Measurements from ENCODE around the gene GLB1L3.
"Not testable (repeated sequence)": the region's sequence is repeated elsewhere in the genome, so short reads cannot be mapped to it uniquely, and the experiment has no call there.

GLB1L3 gene

DNA sequence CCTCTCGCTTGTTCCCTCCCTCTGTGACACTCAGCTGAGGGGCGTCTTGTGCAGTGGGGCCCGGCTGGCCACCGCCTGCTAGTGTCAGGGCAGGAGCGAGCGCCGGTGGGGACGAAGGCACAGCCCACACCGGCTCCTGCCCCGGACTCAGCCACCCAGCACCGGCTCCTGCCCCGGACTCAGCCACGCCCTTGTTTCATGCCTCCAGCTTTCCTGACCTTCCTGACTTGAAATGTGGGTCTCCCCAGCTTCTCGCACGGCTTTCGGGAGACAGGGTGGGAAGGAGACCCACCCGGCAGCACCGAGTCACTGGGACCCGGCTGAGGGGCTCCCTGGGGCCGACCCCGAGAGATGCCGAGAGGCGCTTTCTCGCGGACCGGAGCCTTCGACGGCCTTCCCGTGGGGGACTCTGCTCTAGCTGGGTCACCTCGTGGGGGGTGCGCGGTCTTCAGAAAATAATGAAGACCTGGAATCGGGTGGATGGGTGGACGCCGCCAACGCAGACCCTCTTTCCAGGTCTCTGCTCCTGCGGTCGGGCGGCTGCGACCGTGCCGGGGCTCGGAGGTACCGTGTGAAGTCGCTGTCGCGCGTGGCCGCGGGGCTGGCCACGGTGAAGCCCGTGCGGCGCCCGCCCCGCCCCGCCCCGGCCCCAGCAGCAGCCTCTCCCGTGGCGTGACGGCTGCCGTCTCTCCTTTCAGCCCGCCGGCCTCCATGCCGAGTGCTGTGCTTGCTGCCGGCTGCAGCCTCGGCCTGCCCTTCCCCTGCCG, 65.8 kb downstream of the GLB1L3 start:
- in situ Hi-C loops (cut with HindIII; ENCODE audit: low sequenced_read_pairs): no loop called here

DNA sequence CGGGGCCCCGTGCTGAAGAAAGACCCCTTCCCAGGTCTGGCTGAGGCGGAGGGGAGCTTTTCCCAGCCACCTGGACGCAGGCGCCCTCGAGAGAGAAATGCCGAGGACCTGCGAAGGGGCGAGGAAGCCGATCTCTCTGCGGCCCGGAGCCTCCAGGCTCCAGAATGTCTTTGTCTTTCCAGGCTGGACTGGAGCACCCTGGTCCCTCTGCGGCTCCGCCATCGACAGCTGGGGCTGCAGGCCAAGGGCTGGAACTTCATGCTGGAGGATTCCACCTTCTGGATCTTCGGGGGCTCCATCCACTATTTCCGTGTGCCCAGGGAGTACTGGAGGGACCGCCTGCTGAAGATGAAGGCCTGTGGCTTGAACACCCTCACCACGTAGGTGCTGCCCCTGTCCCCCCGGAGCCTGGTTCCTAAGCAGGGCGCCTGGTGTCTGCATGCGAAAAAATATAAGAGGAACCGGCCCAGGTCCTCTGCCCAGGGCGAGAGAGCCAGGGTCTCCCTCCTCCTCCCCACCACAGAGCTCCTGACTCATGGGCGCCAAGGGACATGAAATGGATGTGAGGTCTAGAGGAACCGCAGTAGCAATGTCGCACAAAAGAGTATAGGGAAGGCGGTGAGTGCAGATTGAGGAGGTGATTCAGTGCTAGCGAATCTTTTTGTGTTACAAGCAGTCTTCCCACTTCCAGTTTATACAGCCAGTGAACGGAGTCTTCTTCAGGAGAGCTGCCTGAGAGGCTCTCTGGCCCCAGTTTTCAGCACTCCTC, 66.6 kb downstream of the GLB1L3 start:
- in situ Hi-C loops (cut with HindIII; ENCODE audit: low sequenced_read_pairs): no loop called here

DNA sequence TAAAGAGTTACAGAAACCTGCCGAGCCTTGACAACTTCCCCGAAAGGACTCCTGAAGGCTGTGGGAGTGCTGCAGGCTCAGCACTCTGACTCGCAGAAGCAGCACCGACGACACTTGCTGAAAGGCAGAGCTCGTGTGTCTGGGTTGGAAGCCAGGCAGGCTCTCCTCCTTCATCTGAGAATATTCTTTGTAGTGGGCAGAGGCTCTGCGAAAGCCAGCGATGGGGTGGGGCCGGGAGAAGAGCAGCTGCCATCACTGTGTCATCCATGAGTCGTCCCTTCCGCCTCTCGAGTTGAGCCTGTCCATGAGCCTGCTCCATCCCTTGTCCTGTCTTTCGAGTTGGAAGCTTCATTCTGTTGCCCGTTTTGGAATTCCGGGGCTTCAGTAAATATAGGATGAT, 67.5 kb downstream of the GLB1L3 start:
- in situ Hi-C loops (cut with HindIII; ENCODE audit: low sequenced_read_pairs): no loop called here

DNA sequence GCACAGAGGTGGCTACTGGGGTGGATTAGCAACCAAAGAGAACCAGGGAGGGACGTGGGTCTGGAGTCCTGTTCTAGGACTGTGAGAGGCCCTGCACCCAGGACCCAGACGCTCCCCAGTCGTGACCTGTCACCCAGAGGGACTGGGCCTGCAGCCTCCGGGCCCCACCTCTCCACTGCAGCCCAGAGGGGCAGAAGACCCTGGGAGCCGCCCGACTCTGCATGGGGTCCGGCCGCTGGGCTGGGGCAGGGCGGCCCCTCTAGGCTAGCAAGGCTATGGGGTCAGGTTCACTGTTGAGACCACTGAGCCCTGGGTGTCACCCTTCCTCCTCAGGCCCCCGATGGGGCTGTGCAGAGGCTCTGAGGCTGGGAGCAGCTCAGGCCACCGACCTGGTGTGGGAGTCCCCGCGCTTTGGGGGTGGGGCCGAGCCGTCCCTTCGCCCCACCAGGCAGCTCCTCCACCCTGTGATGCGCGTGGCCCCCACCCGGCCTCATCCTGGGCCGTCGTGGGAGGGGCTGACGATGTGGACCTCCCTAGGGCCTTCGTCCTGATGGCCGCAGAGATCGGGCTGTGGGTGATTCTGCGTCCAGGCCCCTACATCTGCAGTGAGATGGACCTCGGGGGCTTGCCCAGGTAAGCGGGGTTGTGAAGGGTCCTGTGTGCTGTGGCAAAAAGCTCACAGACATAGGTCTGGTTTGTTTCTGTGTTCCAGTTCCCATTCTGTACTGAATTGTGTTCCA, 68.5 kb downstream of the GLB1L3 start:
- in situ Hi-C loops (cut with HindIII; ENCODE audit: low sequenced_read_pairs): not testable (repeated sequence)

DNA sequence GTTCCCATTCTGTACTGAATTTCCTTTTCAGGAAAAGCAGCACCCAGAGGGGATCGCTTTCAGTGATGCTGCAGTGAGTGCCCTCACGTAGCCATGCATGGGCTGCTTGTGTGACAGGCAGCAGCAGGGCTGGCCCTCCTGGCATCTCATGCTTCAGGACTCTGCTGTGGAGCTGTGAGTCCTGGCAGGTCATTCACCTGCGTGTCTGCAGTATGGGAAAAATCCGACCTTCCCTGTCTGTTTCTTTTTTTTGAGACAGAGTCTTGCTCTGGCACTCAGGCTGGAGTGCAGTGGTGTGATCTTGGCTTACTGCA, 69.0 kb downstream of the GLB1L3 start:
- in situ Hi-C loops (cut with HindIII; ENCODE audit: low sequenced_read_pairs): no loop called here

DNA sequence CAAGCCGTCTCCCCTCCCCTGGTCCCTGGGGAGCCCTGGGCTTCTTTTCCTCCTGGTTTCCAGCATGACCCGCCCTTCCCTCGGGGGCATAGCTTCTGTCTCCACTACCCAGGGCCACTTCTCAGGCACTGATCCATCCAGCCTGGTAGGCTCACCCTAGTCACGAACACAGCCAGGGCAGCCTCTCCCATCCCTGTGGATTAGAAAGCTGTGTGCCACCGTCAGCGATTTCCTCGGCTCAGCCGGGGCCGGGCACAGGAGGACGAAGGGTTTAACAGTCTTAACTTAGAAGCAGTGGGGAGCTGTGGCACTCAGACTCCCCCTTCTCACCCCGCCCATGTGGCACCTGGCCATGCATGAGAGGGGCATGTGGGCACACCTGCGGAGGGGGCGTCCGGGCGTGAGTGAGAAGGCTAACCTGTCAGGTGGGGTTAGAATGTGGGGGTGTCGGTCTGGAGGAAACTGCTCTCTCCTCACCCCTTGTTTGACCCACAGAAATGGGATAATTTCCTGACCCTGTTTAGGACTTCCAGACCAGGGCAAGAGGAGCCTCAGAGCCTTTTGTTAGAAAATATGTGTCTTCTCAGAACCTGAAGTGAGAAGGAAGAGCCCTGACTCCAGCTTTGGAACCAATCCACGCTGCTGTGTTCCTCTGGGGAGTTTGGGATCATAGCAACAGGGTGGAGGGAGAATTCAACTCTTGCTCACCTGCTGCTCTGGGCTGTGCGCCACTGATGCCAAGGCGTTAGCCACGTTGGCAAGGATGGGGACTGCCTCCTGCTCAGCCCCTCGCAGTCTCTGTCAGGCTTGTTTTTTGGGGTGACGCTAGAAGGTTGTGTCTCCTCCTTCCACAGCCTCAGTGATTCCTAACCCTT, 70.2 kb downstream of the GLB1L3 start:
- in situ Hi-C loops (cut with HindIII; ENCODE audit: low sequenced_read_pairs): no loop called here

DNA sequence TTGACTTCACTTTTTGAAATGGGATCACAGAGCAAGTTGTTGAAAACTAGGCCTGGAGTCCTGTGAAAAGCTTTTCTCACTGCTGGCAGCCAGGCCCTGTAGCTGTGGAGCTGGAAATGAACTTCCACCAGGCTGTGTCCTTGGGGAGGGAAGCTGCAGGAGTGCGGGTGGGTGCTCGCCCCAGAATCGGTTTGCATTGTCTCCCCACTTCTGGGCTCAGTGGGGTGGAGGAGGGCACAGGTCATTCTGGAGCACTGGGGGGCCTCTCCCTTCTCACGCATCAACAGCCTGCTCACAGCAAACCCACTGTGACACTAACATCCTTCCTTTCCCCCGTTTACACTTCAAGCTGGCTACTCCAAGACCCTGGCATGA, 70.8 kb downstream of the GLB1L3 start:
- in situ Hi-C loops (cut with HindIII; ENCODE audit: low sequenced_read_pairs): no loop called here

DNA sequence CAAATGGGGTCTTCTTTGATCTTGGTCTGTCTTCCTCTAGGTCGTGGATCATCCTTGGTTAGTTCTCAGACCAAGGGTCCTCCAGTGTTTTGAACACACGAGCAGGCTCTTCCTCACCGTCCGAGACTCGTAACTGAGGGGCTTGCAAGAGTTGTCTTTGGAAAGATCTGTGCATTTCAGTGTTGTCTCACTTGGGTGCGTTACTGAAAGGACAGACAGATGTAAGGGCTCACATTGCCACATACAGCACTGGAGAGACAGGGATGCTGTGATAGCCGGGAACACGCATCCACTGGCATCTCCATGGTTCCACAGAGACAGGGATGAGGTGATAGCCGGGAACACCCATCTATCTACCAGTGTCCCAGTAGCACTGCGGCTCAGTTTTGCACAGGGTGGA, 71.3 kb downstream of the GLB1L3 start:
- in situ Hi-C loops (cut with HindIII; ENCODE audit: low sequenced_read_pairs): no loop called here

DNA sequence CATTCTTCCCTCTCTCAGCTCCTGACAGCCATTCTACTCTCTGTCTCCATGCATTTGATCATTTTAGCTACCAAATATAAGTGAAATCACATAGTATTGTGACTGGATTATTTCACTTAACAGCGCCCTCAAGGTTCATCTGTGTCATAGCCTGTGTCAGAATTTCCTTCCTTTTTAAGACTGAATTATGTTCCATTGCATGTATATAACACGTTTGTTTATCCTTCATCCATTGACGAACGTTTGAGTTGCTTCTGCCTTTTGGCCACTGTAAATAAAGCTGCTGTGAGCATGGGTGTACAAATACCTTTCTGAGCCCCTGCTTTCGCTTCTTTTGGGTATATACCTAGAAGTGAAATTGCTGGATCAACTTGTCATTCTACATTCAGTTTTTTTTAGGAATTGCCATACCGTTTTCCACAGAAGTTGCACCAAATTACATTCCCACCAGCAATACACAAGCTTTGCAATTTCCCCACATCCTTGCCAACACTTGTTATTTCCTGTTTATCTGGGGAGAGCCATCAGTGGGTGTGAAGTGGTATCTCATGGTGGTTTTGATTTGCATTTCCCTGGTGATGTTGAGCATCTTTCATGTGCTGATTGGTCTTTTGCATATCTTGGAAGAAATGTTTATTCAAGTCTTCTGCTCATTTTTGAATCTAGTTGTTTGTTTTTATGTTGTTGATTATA, 73.1 kb downstream of the GLB1L3 start:
- in situ Hi-C loops (cut with HindIII; ENCODE audit: low sequenced_read_pairs): no loop called here

DNA sequence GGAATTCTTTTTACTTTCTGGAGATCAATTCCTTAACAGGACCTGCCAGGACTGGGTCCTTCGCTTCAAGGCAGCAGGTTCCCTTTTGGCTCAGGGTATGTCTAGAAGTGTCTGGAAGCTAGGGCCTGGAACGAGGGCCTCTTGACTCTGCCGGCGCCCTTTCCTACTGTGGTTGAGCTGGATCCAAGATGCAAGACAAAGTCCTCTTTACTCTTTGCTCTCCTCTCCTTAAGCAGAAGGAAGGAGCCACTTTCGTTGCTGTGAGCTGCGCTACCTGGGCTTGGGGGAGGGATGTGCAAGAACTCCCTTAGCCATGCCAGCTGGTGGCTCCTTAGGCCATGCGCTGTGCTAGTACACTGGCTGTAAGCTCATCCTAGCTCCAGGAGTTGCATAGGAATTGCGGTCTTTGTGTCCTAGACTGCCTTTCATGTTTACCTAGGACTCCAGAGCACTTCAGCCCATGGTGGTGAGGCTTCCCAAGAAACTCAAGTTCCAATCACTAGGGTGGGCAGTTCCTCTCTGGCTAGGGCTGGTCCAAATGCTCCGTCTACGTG, 73.7 kb downstream of the GLB1L3 start:
- in situ Hi-C loops (cut with HindIII; ENCODE audit: low sequenced_read_pairs): no loop called here

DNA sequence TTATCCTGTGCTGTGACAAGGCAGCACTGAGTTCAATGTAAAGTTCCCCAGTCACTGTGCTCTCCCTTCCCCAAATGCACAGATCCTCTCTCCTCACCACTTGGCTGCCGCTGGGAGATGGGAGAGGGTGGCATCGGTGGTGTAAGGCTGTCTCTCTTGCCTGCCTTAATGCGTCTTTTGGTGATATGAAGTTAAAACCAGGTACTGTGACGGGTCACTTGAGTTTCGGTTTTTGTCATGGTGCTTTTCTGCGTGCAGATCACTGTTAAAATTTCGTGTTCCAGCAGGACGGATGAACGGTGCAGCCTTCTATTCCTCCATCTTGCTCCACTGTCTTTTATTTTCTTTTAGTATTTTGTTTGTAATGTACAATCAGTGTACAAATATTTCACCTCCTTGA, 74.2 kb downstream of the GLB1L3 start:
- in situ Hi-C loops (cut with HindIII; ENCODE audit: low sequenced_read_pairs): no loop called here

DNA sequence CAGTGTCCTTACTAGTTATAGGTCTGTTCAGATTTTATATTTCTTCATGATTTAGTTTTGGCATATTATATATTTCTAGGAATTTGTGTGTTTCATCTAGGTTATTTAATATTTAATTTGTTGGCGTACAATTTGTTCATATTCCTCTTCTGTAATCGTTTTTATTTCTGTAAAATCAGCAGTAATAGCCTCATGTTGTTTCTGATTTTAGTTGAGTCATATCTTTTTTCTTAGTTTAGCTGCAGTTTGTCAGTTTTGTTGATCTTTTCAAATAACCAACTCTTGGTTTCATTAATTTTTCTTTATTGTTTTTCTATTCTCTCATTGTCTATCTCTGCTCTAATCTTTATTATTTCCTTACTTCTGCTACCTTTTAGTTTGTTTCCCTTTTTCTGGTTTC, 75.9 kb downstream of the GLB1L3 start:
- in situ Hi-C loops (cut with HindIII; ENCODE audit: low sequenced_read_pairs): no loop called here

DNA sequence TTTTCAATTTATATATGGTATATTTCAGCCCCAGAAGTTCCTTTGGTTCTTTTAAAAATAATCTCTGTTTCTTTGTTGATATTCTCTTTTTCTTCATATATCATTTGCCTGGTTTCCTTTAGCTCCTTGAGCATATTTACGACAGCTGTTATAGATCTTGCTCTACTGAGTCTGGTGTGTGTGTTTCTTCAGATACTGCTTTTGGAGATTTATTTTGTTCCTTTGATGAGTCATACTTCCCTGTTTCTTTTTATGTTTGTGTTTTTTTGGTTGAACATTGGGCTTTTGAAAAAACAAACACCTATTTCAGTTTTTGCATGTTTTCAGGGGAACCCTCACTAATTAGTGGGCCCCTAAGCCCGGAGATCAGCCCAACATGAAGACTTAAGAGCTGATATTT, 79.0 kb downstream of the GLB1L3 start:
- in situ Hi-C loops (cut with HindIII; ENCODE audit: low sequenced_read_pairs): no loop called here

DNA sequence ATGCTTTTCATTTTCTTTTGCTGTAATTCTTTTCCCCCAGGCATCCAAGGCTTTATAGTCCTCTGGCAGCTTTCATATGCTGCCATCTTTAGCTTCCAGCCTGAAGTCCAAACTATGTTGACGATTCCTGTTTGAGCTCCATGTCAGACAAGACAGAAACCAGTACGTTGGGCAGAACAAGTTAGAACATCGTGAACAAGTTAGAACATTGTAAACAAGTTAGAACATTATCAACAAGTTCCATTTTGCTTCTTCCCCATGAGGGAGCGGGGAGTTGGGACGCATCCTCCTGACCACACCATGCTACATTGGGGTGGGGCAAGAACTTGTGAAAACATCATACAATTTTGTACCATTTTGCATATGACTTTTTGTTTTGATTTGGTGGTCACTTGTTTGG, 79.5 kb downstream of the GLB1L3 start:
- in situ Hi-C loops (cut with HindIII; ENCODE audit: low sequenced_read_pairs): no loop called here

DNA sequence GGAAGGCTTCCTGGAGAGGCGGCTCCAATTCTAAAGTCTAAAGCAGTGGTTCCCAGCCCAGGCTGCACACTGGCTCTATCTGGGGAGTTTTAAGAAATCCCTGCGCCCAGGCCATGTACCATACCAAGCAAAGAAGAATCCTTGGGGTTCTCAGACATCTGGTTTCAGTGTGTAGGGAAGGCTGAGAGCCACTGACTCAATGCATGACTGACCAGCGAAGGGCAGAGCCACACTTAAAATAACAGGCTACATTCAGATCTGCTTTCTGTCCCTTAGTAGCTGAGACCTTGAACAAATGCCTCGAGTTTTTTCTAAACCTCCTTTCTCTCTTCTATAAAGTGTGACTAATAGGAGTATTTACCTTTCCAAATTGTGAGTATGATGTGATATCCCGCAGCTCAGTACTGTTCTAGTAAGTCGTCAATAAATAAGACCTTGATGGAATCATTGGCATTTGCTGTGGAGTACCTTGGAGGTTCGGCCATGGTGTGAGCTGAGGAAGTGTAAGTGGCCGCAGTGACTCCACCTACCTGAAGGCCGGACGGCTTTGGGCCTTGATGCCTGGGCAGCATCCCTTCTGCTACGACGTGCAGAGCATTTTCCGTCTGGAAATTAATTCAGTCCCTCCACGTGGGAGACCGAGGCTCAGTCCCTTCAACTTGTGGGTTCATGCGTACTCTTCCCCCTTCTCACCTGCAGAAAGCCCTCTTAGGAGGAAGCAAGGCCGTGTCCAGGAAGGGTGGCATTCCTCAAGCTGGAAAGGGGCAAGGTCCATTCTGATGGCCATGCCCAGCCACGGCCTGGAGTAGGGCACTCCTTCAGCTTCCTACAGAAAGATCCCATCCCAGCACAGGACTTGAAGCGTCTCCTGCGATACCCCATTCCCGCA, 80.7 kb downstream of the GLB1L3 start:
- in situ Hi-C loops (cut with HindIII; ENCODE audit: low sequenced_read_pairs): no loop called here

DNA sequence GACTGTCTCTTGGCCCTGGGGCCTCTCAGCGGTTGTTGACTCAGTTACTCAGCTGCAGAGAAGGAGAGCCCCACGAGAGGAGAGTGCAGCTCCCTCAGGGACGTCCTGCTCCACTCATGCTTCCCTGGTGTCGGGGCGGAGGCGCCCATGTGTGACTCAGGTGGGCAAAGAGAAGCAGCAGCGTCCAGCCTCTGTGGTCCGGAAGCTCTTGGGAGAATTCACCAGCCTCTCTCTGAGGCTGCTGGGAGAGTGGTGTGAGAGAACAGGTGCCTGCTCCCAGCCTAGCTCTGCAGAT, 81.3 kb downstream of the GLB1L3 start:
- in situ Hi-C loops (cut with HindIII; ENCODE audit: low sequenced_read_pairs): no loop called here

DNA sequence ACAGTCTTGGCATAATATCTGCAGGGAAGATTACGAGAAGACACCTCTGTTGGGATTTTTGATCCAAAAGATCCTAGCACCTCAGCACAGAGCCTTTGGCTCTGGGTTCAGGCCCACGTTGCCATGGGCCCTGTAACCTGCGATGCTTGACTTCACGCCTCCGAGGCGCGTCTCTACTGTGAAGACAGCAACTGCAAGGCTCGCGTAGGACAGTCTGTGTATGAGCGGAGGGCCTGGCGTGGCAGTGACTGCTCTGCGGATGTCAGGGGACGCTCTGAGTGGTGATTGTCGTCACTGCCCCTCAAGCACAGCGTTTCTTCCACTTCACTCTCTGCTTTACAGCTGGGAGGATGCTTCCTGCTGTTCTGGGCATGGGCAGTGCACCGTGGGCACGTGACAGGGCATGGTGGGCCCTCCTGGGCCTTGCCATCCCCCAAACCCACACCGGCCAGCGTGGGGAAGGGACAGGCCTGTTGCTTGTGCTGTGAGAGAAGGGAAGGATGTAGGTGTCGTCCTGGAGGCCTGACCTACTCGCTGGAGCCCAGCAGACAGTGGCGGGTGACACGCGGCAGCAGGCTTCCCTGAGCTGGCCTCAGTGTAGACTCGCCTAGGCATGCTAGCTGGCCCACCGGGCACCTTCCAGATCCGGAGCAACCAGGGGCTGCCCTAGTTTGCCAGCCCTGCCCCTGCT, 82.1 kb downstream of the GLB1L3 start:
- in situ Hi-C loops (cut with HindIII; ENCODE audit: low sequenced_read_pairs): no loop called here

DNA sequence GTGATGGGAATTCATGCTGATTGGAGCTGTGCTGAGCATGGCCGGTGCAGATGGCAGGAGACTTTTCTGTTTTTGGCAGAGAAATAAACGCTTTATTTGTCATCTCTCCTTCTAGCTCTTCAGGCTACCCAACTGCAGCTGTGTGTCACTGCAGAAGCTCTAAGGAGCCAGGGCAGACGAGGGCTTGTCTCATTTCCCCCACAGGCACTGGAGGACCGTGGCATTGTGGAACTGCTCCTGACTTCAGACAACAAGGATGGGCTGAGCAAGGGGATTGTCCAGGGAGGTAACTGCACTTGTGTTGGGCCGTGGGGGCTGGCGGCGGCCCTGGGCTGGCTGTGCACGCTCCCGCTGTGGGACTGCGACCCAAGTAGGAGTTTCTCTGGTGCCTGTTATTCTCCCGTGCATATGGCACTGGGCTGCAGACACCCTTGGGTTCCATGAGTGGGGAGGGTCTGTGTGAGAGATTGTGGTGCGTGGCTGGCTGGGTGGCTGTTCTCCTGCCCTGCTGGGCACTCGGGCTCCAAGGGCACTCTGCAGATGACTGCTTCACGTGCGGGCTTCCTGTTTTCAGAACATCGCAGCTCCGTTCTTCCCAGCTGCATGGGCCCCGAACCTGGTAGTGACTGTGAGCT, 82.8 kb downstream of the GLB1L3 start:
- in situ Hi-C loops (cut with HindIII; ENCODE audit: low sequenced_read_pairs): no loop called here

Measured in endothelial cell of hepatic sinusoid (primary cell).